PC-3 (cell line): ENCODE measurements around the gene CAST.

Experiments used
- EZH2phosphoT487 ChIP-seq: fragments of 300-600 bp; sonication (generic); IDR thresholded peaks from 2 replicates; pipeline ENCODE4 v1.6.1; 2018; ENCODE audit warnings: mild to moderate bottlenecking, antibody characterized with exemption, low read length, borderline replicate concordance
- TF ChIP-seq, protein P1 (sequence below): fragments of 300-600 bp; sonication (generic); conservative IDR thresholded peaks from 2 replicates; pipeline ENCODE4 v1.5.1; 2017; ENCODE audit warnings: antibody characterized with exemption, low read depth, mild to moderate bottlenecking, low read length

DNA sequence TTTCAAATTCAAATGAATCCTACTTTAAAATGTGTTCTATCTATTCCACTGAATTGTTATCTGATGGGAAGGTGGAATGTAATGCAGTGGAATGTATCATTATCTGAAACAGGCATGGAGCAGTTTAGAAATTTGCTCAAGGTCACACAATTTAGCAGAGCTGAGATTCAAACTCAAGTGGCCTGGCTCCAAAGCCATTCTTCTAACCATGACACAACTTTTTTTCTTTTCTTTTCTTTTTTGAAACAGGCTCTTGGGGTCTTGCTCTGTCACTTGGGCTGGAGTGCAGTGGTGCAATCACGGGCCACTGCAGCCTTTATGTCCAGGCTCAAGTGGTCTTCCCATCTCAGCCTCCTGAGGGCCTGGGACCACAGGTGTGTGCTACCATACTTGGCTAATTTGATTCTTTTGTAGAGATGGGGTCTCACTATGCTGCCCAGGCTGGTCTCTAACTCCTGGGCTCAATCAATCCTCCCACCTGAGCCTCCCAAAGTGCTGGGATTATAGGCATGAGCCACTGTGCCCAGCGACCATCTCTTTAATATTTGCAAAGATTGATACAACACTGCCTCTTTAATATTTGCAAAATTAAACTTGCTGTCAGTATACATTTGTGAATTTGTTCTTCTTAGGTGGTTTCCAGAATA is 50.0 kb downstream of the CAST start:
- TF ChIP-seq, protein P1, sequence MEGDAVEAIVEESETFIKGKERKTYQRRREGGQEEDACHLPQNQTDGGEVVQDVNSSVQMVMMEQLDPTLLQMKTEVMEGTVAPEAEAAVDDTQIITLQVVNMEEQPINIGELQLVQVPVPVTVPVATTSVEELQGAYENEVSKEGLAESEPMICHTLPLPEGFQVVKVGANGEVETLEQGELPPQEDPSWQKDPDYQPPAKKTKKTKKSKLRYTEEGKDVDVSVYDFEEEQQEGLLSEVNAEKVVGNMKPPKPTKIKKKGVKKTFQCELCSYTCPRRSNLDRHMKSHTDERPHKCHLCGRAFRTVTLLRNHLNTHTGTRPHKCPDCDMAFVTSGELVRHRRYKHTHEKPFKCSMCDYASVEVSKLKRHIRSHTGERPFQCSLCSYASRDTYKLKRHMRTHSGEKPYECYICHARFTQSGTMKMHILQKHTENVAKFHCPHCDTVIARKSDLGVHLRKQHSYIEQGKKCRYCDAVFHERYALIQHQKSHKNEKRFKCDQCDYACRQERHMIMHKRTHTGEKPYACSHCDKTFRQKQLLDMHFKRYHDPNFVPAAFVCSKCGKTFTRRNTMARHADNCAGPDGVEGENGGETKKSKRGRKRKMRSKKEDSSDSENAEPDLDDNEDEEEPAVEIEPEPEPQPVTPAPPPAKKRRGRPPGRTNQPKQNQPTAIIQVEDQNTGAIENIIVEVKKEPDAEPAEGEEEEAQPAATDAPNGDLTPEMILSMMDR = no peak
- TF ChIP-seq EZH2phosphoT487 = no peak
